ENCODE measurements around the gene TBC1D4. TPM values are rescaled to one million over a fixed set of nuclear protein-coding genes. Genes with fewer than 3 reads are reported as not detected.

TBC1D4 gene
- total RNA-seq, 2 donors from 2014 or later, result 64.3 to 162 TPM

- TF ChIP-seq CTCF (IDR thresholded peaks at IDR 0.05), result no peak
- H3K4me3 ChIP-seq, result no peak overlapping the region
- H3K4me1 ChIP-seq, result peaks cover 0 to 19% of the 10 kb centered on the region in 2 donors
- H3K27ac ChIP-seq, result peak overlapping the region; percentile 79 to 95
- H3K9me3 ChIP-seq, result no peaks in the 10 kb centered on the region
- no peak for DNase-seq (ENCODE audit: low spot score)
- H3K27me3 ChIP-seq, result no peaks in the 10 kb centered on the region
- H3K36me3 ChIP-seq, result no peaks in the 10 kb centered on the region
Observed at GRCh38 chr13:75478659-75479058, 3.3 kb downstream of the TBC1D4 start.

- Histone ChIP-seq H3K4me3 (no peak overlapping the region), H3K4me1 (peaks cover 0 to 26% of the 10 kb centered on the region in 2 donors), H3K9me3 (no peaks in the 10 kb centered on the region), H3K27ac (no peak overlapping the region), H3K36me3 (no peaks in the 10 kb centered on the region), H3K27me3 (no peaks in the 10 kb centered on the region)
- no peak for DNase-seq (ENCODE audit: low spot score)
- TF ChIP-seq CTCF (IDR thresholded peaks at IDR 0.05), result no peak
Observed at GRCh38 chr13:75474956-75475355, 7.0 kb downstream of the TBC1D4 start.

- H3K4me3 ChIP-seq, result no peak overlapping the region
Observed at GRCh38 chr13:75473468-75473867, 8.5 kb downstream of the TBC1D4 start.

GRCh38 chr13:75470676-75471075 is 11.3 kb downstream of the TBC1D4 start:
- no peak for TF ChIP-seq CTCF (IDR thresholded peaks at IDR 0.05)
- no peak overlapping the region for H3K27ac ChIP-seq
- no peaks in the 10 kb centered on the region for H3K27me3 ChIP-seq

More at GRCh38 chr13:75473468-75473867, 8.5 kb downstream of the TBC1D4 start:
- H3K9me3 ChIP-seq, result no peaks in the 10 kb centered on the region
- no peaks in the 10 kb centered on the region for H3K36me3 ChIP-seq
- no peaks in the 10 kb centered on the region for H3K27me3 ChIP-seq
- peaks cover 0 to 24% of the 10 kb centered on the region in 2 donors for H3K4me1 ChIP-seq
- DNase-seq (ENCODE audit: low spot score), result no peak
- no peak overlapping the region for H3K27ac ChIP-seq
- no peak for TF ChIP-seq CTCF (IDR thresholded peaks at IDR 0.05)

GRCh38 chr13:75469047-75469446 is 12.9 kb downstream of the TBC1D4 start:
- H3K27ac ChIP-seq, result no peak overlapping the region
- H3K9me3 ChIP-seq, result no peaks in the 10 kb centered on the region
- H3K27me3 ChIP-seq, result no peaks in the 10 kb centered on the region
- TF ChIP-seq CTCF (IDR thresholded peaks at IDR 0.05), result no peak
- no peak for DNase-seq (ENCODE audit: low spot score)
- no peak overlapping the region for H3K4me3 ChIP-seq
- H3K36me3 ChIP-seq, result no peaks in the 10 kb centered on the region
- peaks cover 0 to 27% of the 10 kb centered on the region in 2 donors for H3K4me1 ChIP-seq

More at GRCh38 chr13:75470676-75471075, 11.3 kb downstream of the TBC1D4 start:
- DNase-seq (ENCODE audit: low spot score), result no peak
- H3K36me3 ChIP-seq, result no peaks in the 10 kb centered on the region
- peaks cover 0 to 17% of the 10 kb centered on the region in 2 donors for H3K4me1 ChIP-seq
- no peaks in the 10 kb centered on the region for H3K9me3 ChIP-seq
- H3K4me3 ChIP-seq, result no peak overlapping the region

GRCh38 chr13:75468602-75469001 is 13.4 kb downstream of the TBC1D4 start:
- no peak for TF ChIP-seq CTCF (IDR thresholded peaks at IDR 0.05)
- Histone ChIP-seq H3K36me3 (no peaks in the 10 kb centered on the region), H3K4me3 (no peak overlapping the region), H3K27me3 (no peaks in the 10 kb centered on the region), H3K9me3 (no peaks in the 10 kb centered on the region), H3K4me1 (peaks cover 0 to 27% of the 10 kb centered on the region in 2 donors), H3K27ac (peak overlapping the region in 1 of 2 donors; percentile 16)
- no peak for DNase-seq (ENCODE audit: low spot score)

All from right atrium auricular region (tissue), 2 donors.